H7 (cell line): Measurements from ENCODE around the gene SUN3. TPM values are rescaled to one million over a fixed set of nuclear protein-coding genes. Genes with fewer than 3 reads are reported as not detected.

ENCODE experiments used
- DNase-seq: peaks from one replicate; pipeline ENCODE4 v3.0.0; 2012
- H3K27me3 ChIP-seq: 2 replicates; pipeline ENCODE4 v1.6.0; 2011; ENCODE audit warnings: mild to moderate bottlenecking, low read length; ENCODE audit not compliant: control insufficient read depth, insufficient read depth
- H3K36me3 ChIP-seq: replicated peaks from 2 replicates; pipeline ENCODE4 v1.5.1; 2011; ENCODE audit warnings: low read length; ENCODE audit not compliant: control insufficient read depth, insufficient read depth
- H3K4me3 ChIP-seq: 2 replicates; pipeline ENCODE4 v1.5.1; 2011; ENCODE audit warnings: low read depth, mild to moderate bottlenecking, control low read depth, low read length, moderate library complexity; ENCODE audit not compliant: insufficient read depth
- total RNA-seq: library from RNA; depleted of rRNA; stranded (reverse); fragments of >200 nt; shearing (Covaris generic); gene quantifications from 2 replicates; pipeline ENCODE4 v1.2.3, GENCODE V29; 2014

The SUN3 gene
- total RNA-seq, 1 experiment from 2014 or later: not detected

DNA sequence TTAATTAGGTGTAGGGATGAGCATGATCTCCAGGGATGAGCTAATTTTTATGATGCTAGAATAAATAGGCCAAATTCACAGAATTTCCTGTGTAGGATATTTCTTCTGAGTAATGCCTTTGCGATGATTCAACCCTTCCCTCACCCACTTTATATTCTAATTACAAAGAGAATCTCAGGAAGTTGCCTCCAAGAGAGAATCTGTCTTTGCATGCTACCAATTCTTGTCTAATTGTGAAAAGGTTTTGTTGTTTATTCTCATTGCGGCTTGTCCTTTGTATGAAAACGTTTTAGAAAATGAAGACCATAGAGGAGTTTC is 12.7 kb upstream of the SUN3 start:
- Histone ChIP-seq H3K27me3 (peaks cover 9% of the 10 kb centered on the region), H3K36me3 (no peaks in the 10 kb centered on the region), H3K4me3 (no peak overlapping the region)
- DNase-seq: no peak

DNA sequence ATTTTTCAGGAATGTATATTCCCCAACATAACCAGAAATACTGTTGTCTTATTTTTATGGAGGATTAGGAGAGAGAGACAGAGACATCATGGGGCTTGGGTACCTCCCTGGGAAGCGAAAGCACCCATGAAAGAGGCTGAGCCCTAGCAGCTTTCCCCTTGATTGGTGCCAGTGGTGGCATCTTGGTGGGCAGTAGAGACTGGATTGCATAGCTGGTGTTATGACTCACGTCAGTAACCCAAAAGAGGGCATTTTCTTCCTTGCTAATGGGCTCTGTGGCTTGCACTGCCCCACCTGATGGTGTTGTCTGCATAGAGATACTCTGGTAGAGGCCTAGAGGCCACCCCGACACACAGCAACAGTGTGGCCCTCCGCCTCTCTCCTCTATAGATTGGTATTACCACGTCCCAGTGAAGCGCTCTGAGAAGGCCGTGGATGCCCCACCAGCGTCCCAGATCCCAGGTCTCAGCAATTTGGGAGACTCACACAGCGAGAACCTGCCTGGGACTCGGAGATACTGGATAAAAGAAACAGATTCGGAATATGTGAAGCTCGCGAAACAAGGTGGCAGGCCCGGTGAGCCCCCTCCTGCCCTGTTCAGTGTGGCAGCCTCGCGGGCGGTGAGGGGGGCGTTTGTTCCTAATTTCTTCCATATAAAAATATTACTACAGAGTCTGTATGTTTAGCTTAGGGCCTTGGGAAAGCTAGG is 12.2 kb upstream of the SUN3 start:
- DNase-seq: no peak
- Histone ChIP-seq H3K36me3 (no peaks in the 10 kb centered on the region), H3K27me3 (peaks cover 14% of the 10 kb centered on the region), H3K4me3 (no peak overlapping the region)

DNA sequence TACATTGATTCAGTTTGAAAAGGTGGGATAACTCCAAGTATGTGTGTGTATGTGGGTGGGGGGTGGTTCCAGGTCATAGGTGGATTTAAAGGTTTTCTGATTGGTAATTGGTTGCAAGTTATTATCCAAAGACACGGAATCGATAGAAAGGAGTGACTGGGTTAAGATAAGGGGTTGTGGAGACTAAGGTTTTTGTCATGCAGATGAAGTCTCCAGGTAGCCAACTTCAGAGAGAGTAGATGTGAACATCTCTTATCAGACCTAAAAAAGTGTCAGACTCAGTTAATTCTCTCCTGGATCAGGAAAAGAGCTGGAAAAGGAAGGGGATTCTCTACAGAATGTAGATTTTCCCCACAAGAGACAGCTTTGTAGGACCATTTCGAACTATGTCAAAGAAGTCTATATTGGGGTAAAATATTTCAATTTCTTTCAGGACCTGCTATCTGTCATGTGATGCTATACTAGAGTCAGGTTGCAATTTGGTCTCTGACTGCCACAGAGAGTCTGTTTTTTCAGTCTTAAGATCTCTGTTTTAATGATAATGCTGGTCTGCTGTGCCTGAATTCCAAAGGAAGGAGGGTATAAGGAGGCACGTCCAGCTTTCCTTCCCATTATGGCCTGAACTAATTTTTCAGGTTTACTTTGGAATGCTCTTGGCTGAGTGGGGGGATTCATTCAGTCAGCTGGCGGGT is 10.1 kb upstream of the SUN3 start:
- no peak for DNase-seq
- Histone ChIP-seq H3K27me3 (peaks cover 29% of the 10 kb centered on the region), H3K4me3 (no peak overlapping the region), H3K36me3 (no peaks in the 10 kb centered on the region)

DNA sequence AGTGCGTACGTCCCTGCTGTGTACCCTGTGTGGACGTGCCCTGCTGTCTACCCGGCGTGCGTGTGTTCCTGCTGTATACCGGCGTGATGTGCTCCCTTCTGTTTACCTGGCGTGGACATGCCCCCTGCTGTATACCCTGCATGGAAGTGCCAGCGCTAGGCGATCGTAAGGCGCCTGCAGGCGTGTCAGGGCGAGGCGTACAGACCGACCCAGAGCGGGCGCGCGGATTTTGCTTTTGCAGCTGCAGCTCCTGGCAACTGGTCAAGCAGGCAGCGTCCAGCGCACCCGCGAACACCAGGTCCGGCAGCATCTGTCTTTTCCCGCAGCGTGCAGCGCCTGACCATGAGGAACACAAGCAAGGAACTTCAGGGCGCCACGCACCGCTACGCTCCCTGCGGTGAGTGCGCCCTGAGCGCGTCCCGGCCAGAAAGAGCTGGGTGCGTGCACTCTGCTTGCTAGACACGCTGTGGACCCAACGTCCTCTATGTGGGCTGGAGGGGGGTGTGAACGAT is 7.1 kb upstream of the SUN3 start:
- Histone ChIP-seq H3K27me3 (peaks cover 29% of the 10 kb centered on the region), H3K36me3 (no peaks in the 10 kb centered on the region), H3K4me3 (peak overlapping the region; percentile 57)
- DNase-seq: no peak

DNA sequence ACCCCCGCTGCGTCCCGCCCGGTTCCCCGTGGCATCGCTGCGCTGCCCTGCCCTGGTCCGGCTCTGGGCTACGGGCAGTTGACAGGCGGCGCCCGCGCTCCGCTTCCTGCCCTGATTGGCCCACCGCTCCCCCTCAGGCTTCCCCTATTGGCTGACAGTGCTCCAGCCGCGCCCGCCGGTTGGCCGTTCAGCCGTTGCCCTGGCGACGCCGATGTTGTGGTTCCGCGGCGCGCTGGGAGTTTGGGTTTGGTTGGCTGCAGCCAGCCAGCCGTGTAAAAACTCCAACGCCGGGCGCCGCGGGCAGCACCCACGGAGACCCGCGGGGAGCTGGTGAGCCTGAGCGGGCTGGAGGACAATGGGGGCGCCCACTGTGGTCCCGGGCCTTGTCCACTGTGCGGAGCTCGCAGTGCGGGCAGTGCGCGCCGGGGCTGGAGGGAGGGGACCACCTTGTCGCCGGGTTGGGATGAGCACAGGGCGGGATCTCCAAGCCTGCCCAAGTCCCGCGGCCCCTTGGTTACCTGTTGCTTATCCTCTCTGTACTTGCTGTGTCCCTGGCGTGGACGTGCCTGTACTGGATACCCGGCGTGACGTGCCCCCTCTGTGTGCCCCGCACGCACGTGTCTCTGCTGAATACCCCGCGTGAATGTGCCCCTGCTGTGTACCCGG is 6.5 kb upstream of the SUN3 start, which contains the start of gene C7orf57:
Gene C7orf57 (plus strand): TSS at position 243 of the 666 bp plus-strand sequence. CDS start 766 bp downstream, outside the sequence.
- peaks cover 29% of the 10 kb centered on the region for H3K27me3 ChIP-seq
- peak within 1 kb of the TSS; percentile 57 for H3K4me3 ChIP-seq
- H3K36me3 ChIP-seq: no peaks in the 10 kb centered on the region
- DNase-seq: peak; percentile 97

DNA sequence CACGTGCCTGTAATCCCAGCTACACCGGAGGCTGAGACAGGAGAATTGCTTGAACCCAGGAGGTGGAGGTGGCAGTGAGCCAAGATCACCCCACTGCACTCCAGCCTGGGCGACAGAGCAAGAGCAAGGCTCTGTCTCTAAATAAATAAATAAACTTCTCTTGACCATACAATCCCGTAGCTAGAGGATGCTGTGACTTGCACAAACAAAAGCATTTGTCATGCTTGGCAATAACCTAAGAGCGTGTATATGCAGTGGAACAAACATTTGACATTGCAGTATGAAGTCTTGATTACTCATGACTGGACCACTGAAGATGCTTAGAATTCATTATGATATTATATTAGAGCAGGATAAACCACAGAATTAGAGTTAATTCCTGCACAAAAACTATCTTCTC is 5.0 kb upstream of the SUN3 start:
- DNase-seq: no peak
- H3K27me3 ChIP-seq: peaks cover 29% of the 10 kb centered on the region
- no peak overlapping the region for H3K4me3 ChIP-seq
- H3K36me3 ChIP-seq: no peaks in the 10 kb centered on the region

DNA sequence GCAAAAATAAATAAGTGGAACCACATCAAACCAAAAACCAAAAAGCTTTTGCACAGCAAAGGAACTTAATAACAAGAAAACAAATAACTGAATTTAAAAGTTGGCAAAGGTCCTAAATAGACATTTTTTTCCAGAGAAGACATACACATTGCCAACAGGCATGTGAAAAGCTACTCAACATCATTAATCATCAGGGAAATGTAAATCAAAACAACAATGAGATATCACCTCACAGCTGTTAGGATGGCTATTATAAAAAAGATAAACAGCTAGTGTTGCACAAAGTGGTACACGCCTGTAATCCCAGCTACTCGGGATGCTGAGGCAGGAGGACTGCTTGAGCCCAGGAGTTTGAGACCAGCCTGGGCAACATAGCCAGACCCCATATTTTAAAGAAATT is 2.2 kb upstream of the SUN3 start:
- Histone ChIP-seq H3K36me3 (no peaks in the 10 kb centered on the region), H3K4me3 (no peak overlapping the region)
- DNase-seq: no peak

DNA sequence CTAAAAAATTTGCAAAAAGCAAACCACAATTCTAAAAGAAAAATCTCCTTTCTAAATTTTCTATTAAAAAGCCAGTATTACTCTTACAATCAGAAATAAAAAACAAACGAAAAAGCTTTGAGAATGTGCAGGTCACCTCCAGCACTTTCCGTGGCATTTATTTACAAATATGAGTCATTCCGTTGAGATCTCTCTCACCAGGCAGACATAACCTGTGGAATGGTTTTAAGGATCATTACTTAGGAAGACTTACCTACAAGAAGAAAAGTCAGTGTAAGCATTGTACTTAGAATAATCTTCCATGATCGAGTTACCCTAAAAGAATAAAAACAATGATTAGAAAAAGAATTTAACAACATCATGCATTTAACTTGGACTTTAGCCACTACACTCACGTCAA is 3.3 kb downstream of the SUN3 start:
- no peak overlapping the region for H3K4me3 ChIP-seq
- H3K27me3 ChIP-seq: no peaks in the 10 kb centered on the region
- no peak for DNase-seq
- H3K36me3 ChIP-seq: no peaks in the 10 kb centered on the region

More for the DNA sequence above, 2.2 kb upstream of the SUN3 start:
- H3K27me3 ChIP-seq: peaks cover 15% of the 10 kb centered on the region

DNA sequence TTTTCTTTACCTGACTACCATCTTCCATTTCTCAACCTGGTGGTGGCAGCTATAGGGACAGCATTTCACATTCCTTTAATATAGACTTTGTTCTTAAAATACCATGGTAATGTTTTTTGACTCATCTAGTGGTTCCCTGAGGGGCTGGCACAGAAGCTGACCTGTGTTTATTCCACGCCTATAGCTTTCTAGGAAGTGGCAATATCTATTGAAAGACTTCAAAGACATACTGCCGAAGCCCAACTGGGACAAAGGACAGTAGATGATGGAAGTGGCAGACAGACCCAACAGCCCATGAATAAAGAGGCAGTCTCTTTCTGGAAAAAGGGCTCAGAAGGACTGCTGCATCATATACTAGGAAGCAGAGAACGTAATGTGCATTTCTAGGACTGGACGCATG is 11.2 kb downstream of the SUN3 start:
- Histone ChIP-seq H3K4me3 (no peak overlapping the region), H3K27me3 (no peaks in the 10 kb centered on the region), H3K36me3 (no peaks in the 10 kb centered on the region)
- DNase-seq: no peak

DNA sequence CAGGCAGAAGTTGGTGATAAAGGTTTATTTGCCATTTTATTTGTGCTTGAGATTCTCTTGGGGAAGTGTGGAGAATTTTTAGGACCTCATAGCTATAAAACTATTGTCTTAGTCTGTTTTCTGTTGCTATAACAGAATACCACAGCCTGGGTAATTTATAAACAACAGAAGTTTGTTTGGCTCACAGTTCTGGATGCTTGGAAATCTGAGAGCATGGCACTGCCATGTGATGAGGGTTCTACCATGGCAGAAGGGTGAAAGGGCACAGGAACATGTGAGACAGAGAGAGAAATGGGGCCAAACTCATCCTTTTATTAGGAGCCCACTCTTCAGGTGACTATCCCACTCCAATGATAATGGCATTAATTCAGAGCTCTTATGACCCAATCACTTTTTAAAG is 12.3 kb downstream of the SUN3 start:
- DNase-seq: no peak

DNA sequence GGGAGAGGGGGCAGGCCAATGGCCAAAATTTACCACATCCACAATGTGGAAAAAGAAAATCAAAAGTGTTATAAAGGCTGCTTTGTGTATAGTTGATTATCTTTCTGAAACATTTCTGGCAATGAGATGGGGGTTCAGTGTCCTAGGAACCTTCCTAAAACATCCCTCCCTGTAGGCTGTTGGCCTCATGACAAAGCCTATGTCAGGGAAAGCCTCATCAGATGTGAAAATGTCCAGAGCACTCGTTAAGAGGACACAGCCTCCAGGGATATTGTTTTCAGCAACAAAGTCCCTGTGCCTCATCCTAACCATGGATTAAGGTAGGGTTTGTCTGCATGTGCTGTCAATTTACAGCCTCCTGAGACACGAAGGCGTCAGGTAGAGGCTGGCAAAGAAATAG is 17.0 kb downstream of the SUN3 start:
- Histone ChIP-seq H3K4me3 (no peak overlapping the region), H3K36me3 (no peaks in the 10 kb centered on the region), H3K27me3 (no peaks in the 10 kb centered on the region; the same call in 1 of the 2 replicates)
- DNase-seq: no peak

More for the DNA sequence above, 12.3 kb downstream of the SUN3 start:
- no peaks in the 10 kb centered on the region for H3K27me3 ChIP-seq
- H3K36me3 ChIP-seq: no peaks in the 10 kb centered on the region
- H3K4me3 ChIP-seq: no peak overlapping the region

DNA sequence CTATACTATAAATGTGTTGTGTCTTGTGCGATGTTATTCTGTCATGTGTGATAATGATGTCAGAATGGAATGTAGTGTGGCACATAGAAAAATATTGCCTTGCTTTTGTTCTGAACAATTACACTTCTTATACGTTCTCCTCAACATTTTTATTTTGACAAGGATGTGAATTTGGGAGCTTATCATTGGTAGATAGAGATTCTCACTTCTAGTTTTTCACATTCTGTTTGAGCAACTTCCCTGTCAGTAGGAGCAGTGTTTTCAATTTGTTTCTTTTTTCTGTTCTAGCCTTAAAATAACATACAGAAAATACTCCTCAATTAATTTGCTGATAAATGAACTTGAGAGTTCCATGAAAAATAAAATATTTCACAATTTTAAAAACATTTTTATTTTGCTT is 17.6 kb downstream of the SUN3 start:
- Histone ChIP-seq H3K27me3 (no peaks in the 10 kb centered on the region; the same call in 1 of the 2 replicates), H3K4me3 (no peak overlapping the region), H3K36me3 (no peaks in the 10 kb centered on the region)
- no peak for DNase-seq

DNA sequence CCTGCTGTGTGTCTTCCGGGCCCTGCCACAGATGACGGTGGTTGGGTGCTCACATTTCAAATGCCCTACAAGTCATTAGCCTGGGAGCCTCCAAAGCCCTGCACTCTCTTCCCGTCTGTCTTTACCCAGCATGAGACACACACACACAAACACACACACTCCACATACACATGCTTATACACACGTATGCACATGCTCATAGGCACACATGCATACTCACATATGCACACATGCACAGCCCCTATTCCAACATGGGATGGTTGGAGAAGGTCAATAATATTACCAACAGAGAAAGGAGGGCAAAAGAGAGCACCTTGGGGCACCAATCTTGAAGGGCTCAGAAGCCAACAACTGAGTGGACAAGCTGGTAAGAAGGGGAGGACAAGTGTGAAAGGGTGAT is 19.0 kb downstream of the SUN3 start:
- H3K36me3 ChIP-seq: no peaks in the 10 kb centered on the region
- no peak overlapping the region for H3K4me3 ChIP-seq
- no peaks in the 10 kb centered on the region; the same call in 1 of the 2 replicates for H3K27me3 ChIP-seq
- DNase-seq: no peak

DNA sequence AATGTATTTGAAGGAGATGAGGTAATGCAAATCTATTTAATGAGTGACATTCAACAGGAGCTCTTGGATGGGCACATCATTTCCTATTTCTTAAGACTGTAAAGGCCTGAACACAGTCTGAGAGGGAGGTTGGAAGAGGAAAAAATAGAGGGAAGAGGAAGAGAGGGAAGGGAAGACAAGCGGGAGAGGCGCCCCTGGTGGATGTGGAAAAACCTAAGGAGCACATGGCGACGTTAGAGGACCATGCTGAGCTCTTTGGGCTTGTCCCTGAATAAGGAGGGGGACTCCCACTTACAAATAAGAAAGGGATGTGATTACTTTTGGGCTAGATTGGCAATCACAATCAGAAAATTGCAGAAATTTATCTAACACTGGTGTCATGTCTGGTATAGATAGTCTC is 19.6 kb downstream of the SUN3 start:
- Histone ChIP-seq H3K27me3 (no peaks in the 10 kb centered on the region; the same call in 1 of the 2 replicates), H3K4me3 (no peak overlapping the region), H3K36me3 (no peaks in the 10 kb centered on the region)
- peak; percentile 22 for DNase-seq

DNA sequence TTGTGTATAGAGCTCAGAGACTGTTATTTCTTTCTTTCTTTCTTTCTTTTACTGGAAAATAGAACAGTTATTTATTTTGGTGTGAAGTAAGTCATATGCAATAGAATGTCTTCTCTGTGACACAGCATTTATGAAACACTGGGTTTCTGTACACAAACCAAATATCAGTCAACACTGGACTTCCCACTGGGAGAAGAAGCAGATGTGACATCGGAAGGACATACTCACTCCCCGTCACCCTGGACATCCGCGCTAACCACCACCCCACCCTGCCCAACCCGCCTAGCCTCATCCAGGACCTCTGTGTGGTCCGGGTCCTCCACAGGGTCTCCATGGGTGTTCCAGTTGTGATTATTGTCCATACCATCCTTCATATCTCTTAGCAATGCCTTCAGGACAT is 22.0 kb downstream of the SUN3 start:
- Histone ChIP-seq H3K36me3 (no peaks in the 10 kb centered on the region), H3K4me3 (no peak overlapping the region), H3K27me3 (no peaks in the 10 kb centered on the region; the same call in 1 of the 2 replicates)
- no peak for DNase-seq
